Stomach (tissue), 9 donors: ENCODE data around the gene PLEKHM1. TPM values are rescaled to one million over a fixed set of nuclear protein-coding genes. Genes with fewer than 3 reads are reported as not detected.

Source experiments
- DNase-seq, 2 donors: peaks; one replicate each; pipeline versions ENCODE4 v3.0.0 to v3.0.0-alpha.2; 2013 to 2019
- H3K27ac ChIP-seq, 5 donors: fragments of 200-600 bp in 4 of 5; sonication (generic) in 4 of 5; one replicate each; pipeline ENCODE4 v1.5.1; 2013 to 2019; ENCODE audit warnings: mild to moderate bottlenecking in 1 of 5, moderate library complexity in 1 of 5
- H3K27me3 ChIP-seq, 3 donors: fragments of 200-600 bp; sonication (generic); one replicate each; pipeline ENCODE4 v1.5.1; 2017 to 2019; ENCODE audit warnings: mixed run types in 1 of 3
- H3K36me3 ChIP-seq, 4 donors: fragments of 200-600 bp; sonication (generic); 1 replicate in 3 of 4; 2 replicates in 1 of 4; pipeline ENCODE4 v1.5.1; 2016 to 2019
- H3K4me1 ChIP-seq, 4 donors: fragments of 200-600 bp; sonication (generic); one replicate each; pipeline ENCODE4 v1.5.1; 2016 to 2019
- H3K4me3 ChIP-seq, 4 donors: fragments of 200-600 bp; sonication (generic) in 3 of 4; one replicate each; pipeline ENCODE4 v1.5.1; 2016 to 2019; ENCODE audit warnings: mild to moderate bottlenecking in 1 of 4
- H3K9me3 ChIP-seq, 4 donors: fragments of 200-600 bp; sonication (generic); one replicate each; pipeline ENCODE4 v1.5.1; 2016 to 2019
- CTCF ChIP-seq, 7 experiments: fragments of 450-650 bp in 4 of 7; fragments of 200-600 bp in 3 of 7; sonication (generic) in 3 of 7; IDR thresholded peaks; one replicate each; pipeline ENCODE4 v1.5.1; 2016 to 2019; ENCODE audit warnings: antibody characterized with exemption in 7 of 7, control low read depth in 2 of 7, mild to moderate bottlenecking in 1 of 7
- EP300 ChIP-seq: sonication (generic); formaldehyde crosslinking; IDR thresholded peaks from one replicate; pipeline ENCODE4 v1.6.1; 2017; ENCODE audit warnings: antibody characterized with exemption
- POLR2A ChIP-seq, 4 donors: fragments of 450-650 bp; IDR thresholded peaks; one replicate each; pipeline ENCODE4 v1.6.1; 2016; ENCODE audit warnings: antibody characterized with exemption in 4 of 4, control low read depth in 2 of 4, mild to moderate bottlenecking in 1 of 4, moderate library complexity in 1 of 4
- POLR2AphosphoS5 ChIP-seq, 3 donors: sonication (generic); formaldehyde crosslinking; IDR thresholded peaks; one replicate each; pipeline ENCODE4 v1.6.1; 2016; ENCODE audit warnings: antibody characterized with exemption in 3 of 3
- WGBS, 5 donors: extraction: QIAGEN DNeasy Blood & Tissue Kit in 3 of 5; methylation state at CpG; one replicate each; pipeline versions ENCODE4 v1.1.5 to v1.1.7; 2013 to 2018; 5-methylcytosine and 5-hydroxymethylcytosine counted together
- intact Hi-C: fragments of 100-400 bp; cut with DNase I; formaldehyde crosslinking; loops from one replicate; pipeline ENCODE4 v1.15.1; 2023; ENCODE audit warnings: low total_unique reads
- polyA plus RNA-seq, 3 donors: library from polyadenylated mRNA; stranded (reverse); fragments of 200-250 nt; gene quantifications; one replicate each; pipeline ENCODE4 v1.2.3, GENCODE V29; 2013
- total RNA-seq, 5 donors: library from RNA; depleted of rRNA; stranded (reverse); fragments of >200 nt; gene quantifications; one replicate each; pipeline versions ENCODE4 v1.1.0 to v1.2.3, GENCODE V29; 2014 to 2016
- donor health status: healthy with polysubstance abuse.
- donor health status: Bipolar disorder and iron deficiency.
- donor health status: healthy.

PLEKHM1 gene
- total and polyA plus RNA-seq, 8 donors, result 10.4 to 63.0 (median 22.7) TPM

GRCh38 chr17:45437465-45438283, 52.8 kb downstream of the PLEKHM1 start:
- Histone ChIP-seq H3K4me3 (no peak overlapping the region), H3K27me3 (peaks cover 0 to 7% (median 0%) of the 10 kb centered on the region in 3 donors), H3K36me3 (peaks cover 17 to 68% (median 51%) of the 10 kb centered on the region in 4 donors), H3K27ac (no peak overlapping the region), H3K4me1 (peaks cover 8 to 26% (median 16%) of the 10 kb centered on the region in 4 donors), H3K9me3 (no peaks in the 10 kb centered on the region)
- intact Hi-C loops, result no loop called here
- no peak for TF ChIP-seq EP300
- TF ChIP-seq CTCF (IDR thresholded peaks at IDR 0.05), result no peak
- TF ChIP-seq POLR2AphosphoS5 (IDR thresholded peaks at IDR 0.05), result no peak
- TF ChIP-seq POLR2A (IDR thresholded peaks at IDR 0.05), result no peak
- no peak for DNase-seq
- WGBS, 5 donors, result 86 to 89% (median 88%) methylated on average over 20 to 30 of the region's 30 CpGs

DNA sequence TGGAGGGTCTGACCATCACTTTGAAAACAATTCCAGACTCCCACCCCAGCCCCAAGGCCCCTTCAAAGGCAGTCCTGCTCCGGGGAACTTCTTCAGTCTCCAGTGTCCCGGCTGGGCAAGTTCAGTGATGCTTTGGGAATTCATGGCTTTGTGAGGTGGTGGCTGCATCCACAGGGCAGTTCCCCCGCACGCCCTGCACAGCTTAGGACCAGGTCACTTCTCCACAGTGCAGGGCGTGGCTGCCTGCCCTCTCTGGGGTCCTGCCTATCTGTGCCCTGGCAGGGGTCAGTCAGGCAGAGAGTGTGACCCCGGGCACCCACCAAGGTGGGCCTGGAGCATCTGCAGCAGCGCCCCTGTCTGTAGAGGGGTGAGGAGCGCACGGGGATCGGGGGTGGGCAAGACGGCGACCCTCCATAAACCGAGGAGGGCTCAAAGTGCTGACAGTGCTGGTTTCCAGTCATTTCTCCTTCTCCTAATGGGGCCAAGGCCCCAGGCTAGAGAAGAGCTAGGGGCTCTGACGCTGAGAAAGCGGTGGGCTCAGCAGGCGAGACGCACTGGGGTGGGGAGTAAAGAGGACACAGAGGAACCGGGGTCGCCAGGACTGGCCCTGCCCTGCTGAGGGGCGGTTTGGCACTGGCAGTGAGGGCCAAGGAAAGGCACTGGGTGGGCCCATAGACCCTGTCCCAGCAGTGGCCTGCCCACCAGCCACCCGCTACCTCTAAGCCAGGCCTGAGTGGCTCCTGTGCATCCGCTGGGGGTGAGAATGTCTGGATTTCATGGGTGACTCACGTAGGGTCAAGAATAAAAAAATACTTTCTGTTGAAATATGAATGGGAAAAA, 53.7 kb downstream of the PLEKHM1 start:
- no peak for TF ChIP-seq POLR2A (IDR thresholded peaks at IDR 0.05)
- TF ChIP-seq EP300, result no peak
- TF ChIP-seq POLR2AphosphoS5 (IDR thresholded peaks at IDR 0.05), result no peak
- TF ChIP-seq CTCF (IDR thresholded peaks at IDR 0.05), result no peak
- intact Hi-C loops, result no loop called here
- peaks cover 16 to 34% (median 24%) of the 10 kb centered on the region in 4 donors for H3K4me1 ChIP-seq
- H3K36me3 ChIP-seq, result peaks cover 17 to 62% (median 51%) of the 10 kb centered on the region in 4 donors
- WGBS, 5 donors, result 88 to 96% (median 92%) methylated on average over 10 to 23 of the region's 23 CpGs
- no peaks in the 10 kb centered on the region for H3K9me3 ChIP-seq
- H3K27ac ChIP-seq, result no peak overlapping the region
- no peak for DNase-seq
- H3K4me3 ChIP-seq, result no peak overlapping the region
- peaks cover 0 to 16% (median 0%) of the 10 kb centered on the region in 3 donors for H3K27me3 ChIP-seq

- Histone ChIP-seq H3K9me3 (no peaks in the 10 kb centered on the region), H3K36me3 (peaks cover 17 to 55% (median 51%) of the 10 kb centered on the region in 4 donors), H3K27me3 (peaks cover 0 to 23% (median 4%) of the 10 kb centered on the region in 3 donors), H3K4me3 (no peak overlapping the region), H3K4me1 (peaks cover 23 to 39% (median 31%) of the 10 kb centered on the region in 4 donors), H3K27ac (no peak overlapping the region)
- WGBS, 5 donors, result 90 to 98% (median 93%) methylated on average over 10 of the region's 10 CpGs
- intact Hi-C loops, result no loop called here
- no peak for DNase-seq
- TF ChIP-seq POLR2A (IDR thresholded peaks at IDR 0.05), result no peak
- no peak for TF ChIP-seq POLR2AphosphoS5 (IDR thresholded peaks at IDR 0.05)
- TF ChIP-seq EP300, result no peak
- TF ChIP-seq CTCF (IDR thresholded peaks at IDR 0.05), result no peak
Measured at GRCh38 chr17:45436161-45436560, 54.4 kb downstream of the PLEKHM1 start.

- H3K27ac ChIP-seq, result no peak overlapping the region
- DNase-seq, result no peak
- no peaks in the 10 kb centered on the region for H3K9me3 ChIP-seq
- 78 to 85% (median 82%) methylated on average over 5 of the region's 5 CpGs for WGBS, 5 donors
- intact Hi-C loops, result no loop called here
- no peak for TF ChIP-seq POLR2AphosphoS5 (IDR thresholded peaks at IDR 0.05)
- no peak for TF ChIP-seq POLR2A (IDR thresholded peaks at IDR 0.05)
- no peak for TF ChIP-seq CTCF (IDR thresholded peaks at IDR 0.05)
- no peak for TF ChIP-seq EP300
- peaks cover 17 to 55% (median 48%) of the 10 kb centered on the region in 4 donors for H3K36me3 ChIP-seq
- H3K27me3 ChIP-seq, result peaks cover 0 to 29% (median 10%) of the 10 kb centered on the region in 3 donors
- peaks cover 30 to 39% (median 35%) of the 10 kb centered on the region in 4 donors for H3K4me1 ChIP-seq
- H3K4me3 ChIP-seq, result no peak overlapping the region
Measured at GRCh38 chr17:45435481-45435880, 55.0 kb downstream of the PLEKHM1 start.
